GM18861 (cell line): Measurements from ENCODE around the gene CPED1.

Source experiments
- ATAC-seq: cut with Tn5 transposase; IDR thresholded peaks from one replicate; pipeline ENCODE4 v1.9.1; 2021; ENCODE audit not compliant: unreplicated experiment

The CPED1 gene

DNA sequence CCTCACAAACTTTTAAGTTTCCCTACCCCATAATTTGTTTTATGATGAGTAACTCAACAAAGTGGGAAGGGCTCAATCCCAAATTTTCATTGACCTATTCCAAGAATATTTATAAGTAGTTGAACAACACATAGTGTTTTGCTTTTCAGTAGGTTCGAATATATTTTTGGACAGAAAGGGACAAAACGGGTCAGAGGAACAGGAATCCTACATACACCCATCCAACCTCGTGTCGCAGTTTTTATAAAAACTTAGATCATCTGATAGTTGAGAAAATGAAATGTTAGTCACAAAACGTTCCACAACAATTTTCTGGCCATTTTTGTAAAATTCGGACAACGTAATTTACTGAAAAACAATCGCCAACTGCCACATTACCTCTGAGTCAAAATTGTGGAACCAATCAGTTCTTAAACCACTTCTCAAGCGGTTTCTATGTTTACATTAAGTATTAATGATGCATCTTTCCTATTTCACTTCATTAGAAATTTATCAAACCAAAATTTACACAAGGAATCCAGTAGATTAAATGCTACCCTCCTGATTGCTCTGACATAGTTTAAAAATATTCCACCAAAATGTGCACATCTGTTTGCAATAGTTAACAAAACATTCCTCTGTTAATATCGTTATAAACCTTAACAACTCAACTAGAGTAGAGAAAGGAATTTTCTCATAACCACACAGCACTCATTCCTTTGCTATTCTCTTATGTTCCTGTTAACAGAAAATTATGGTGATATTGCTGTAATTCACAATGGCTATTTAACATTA lies 346.6 kb downstream of the CPED1 start:
- ATAC-seq, result no peak

DNA sequence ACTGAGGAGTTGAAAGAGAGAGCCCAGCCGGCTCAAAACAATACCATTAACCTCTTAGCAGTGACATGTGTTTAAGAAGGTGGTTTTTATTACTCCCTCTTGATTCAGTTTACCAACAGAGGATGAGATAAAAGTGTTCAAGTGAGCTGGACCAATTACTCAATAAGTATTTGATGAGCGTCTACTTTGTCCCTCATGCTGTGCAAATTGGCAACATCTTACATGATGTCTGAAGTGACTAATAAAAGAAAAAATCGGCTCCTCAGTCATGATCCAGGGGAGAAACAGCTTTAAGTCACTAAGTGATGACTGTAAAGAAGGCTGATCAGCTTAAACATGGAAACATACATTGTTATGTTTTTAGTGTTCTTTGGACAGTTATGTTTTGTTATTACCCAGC lies 348.1 kb downstream of the CPED1 start:
- no peak for ATAC-seq

DNA sequence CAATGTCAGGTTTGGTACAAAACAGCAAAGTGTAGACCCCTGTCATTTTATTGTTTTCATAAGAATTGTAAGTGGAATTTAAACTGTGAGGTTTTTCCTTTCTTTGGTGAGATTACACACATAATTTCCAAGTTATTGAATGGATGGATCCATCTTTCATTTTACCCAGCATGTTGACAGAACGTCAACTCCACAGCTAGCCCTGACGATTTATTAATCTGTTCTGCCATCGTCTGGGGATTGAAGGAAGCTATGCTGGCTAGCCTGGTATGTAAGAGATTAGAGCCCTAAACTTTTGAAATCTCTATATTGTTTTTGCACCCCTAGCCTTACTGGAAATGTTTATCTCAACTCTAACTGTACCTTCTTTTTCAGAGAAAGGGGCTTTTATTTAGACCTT lies 348.9 kb downstream of the CPED1 start:
- ATAC-seq, result no peak

DNA sequence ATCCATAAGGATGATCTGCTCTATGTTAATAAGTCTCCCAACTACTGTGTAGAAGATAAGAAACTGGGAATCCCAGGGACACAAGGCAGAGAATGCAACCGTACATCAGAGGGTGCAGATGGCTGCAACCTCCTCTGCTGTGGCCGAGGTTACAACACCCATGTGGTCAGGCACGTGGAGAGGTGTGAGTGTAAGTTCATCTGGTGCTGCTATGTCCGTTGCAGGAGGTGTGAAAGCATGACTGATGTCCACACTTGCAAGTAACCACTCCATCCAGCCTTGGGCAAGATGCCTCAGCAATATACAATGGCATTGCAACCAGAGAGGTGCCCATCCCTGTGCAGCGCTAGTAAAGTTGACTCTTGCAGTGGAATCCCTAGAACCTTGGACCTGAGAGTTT lies 350.6 kb downstream of the CPED1 start:
- no peak for ATAC-seq

DNA sequence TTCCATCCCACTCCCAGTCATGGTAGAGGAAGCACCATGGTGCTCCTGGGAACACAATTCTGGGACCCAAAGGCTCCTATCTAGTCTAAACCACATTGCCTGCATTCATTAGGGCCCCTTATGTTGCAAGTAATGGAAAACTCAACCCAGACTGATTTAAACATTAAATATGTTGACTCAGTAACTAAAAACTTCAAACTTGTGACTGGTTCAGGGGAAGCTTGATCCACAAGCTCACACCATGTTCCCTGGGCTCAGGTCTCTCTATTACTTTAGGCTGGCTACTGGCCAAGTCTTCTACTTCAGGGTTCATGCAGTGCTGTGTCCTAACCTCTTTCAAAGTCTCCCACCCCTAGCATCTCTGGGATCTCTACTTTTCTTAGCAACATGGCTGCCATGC lies 353.4 kb downstream of the CPED1 start:
- ATAC-seq, result no peak

DNA sequence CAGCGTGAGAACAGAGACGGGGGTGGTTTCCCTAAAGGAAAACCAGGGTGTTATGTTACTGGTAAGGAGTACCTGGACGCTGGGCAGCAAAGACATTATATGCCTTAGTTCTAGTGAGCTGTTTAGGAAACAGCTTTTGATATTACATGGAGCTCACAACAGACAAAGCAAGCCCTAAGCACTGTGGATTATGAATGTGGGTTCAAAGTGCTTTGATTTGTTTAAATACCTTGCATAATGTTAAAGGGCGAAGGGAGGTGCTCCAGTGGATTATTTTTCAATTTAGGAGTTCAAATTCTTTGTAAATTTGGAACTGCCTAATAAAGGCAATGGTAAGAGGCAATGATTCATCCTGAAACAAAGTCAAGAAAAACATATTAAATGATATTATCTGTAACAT lies 354.1 kb downstream of the CPED1 start:
- no peak for ATAC-seq

DNA sequence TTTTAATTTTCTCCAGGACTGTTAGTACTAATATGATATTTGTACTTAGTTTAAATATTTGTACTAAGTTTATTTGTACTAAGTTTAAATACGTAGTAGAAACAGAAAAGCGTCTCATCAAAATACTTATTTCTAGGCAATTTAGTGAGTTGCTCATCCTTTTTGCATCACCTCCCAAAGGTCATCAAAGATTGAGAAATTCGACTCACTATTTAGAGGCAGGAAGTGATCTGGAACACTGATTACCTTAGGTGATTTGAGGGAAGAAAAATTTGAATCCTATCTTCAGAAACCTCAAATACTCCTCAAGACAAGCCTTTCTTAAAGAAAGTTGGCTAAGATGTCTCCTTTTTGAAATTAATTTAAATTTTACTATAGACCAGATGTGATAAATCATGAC lies 354.8 kb downstream of the CPED1 start:
- ATAC-seq, result no peak

DNA sequence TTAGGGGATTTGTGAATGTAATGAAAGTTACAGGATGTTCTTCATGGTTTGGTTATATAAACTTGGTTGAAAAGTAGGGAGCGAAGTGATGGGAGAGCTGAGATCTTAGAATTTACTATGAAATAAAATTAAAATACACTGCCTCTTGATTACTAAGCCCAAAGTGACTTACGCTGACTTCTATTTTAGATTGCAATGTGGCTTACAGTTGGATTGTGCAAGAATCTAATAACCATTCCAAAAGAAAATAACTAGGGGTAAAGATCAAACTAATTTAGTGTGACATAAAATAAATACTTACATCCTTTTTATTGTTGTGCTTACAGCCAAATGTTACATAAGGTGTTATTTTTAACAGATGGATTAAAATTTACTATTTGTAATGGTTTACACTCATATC lies 355.6 kb downstream of the CPED1 start:
- ATAC-seq, result no peak

DNA sequence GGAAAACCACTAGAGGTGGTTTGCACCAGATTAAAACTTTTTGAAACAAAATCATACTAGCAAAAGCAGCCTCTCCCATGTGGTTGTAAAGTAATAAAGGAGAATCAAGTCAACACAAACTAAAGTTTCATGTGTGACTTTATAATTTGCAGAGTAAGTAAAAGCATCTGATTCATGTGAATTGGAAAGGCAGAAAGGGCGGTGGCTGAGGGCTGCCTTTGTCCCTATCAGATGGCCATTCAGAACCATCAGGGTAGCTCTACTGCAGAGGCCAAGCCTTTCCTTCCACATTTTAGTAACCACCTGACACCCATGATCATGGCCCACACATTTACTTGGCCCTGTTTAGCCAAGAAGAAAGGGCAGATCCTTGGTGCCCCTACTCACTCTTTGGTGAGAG lies 356.0 kb downstream of the CPED1 start:
- ATAC-seq, result no peak
